ENCODE data around the gene HLA-E.
"Not testable (repeated sequence)": the region's sequence is repeated elsewhere in the genome, so short reads cannot be mapped to it uniquely, and the experiment has no call there.

Gene HLA-E

DNA sequence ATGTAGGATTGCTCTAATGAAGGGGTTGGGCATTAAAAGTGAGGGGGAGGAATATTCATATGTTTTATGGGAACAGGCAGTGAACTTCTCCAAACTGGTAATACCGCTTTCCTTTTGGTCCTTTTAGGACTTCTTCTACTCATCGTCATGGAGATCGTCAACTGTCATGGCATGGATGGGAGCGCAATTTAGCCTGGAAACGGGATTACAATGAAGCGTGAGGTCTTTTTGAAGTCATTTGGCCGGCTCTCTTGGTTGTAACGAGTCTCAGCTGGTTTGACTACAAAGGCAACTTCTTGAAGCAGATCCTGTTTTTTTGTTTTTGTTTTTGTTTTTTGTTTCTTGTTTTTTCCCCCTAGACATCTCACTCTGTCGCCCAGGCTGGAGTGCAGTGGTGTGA, 1.4 kb upstream of the HLA-E start:
- TF ChIP-seq, protein P1, sequence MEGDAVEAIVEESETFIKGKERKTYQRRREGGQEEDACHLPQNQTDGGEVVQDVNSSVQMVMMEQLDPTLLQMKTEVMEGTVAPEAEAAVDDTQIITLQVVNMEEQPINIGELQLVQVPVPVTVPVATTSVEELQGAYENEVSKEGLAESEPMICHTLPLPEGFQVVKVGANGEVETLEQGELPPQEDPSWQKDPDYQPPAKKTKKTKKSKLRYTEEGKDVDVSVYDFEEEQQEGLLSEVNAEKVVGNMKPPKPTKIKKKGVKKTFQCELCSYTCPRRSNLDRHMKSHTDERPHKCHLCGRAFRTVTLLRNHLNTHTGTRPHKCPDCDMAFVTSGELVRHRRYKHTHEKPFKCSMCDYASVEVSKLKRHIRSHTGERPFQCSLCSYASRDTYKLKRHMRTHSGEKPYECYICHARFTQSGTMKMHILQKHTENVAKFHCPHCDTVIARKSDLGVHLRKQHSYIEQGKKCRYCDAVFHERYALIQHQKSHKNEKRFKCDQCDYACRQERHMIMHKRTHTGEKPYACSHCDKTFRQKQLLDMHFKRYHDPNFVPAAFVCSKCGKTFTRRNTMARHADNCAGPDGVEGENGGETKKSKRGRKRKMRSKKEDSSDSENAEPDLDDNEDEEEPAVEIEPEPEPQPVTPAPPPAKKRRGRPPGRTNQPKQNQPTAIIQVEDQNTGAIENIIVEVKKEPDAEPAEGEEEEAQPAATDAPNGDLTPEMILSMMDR (IDR thresholded peaks at IDR 0.05; ENCODE audit: insufficient read depth, low read length, poor library complexity, severe bottlenecking), result no peak
- no peak for TF ChIP-seq EZH2phosphoT487 (conservative IDR thresholded peaks at IDR 0.05; ENCODE audit: low read length)
- no peak overlapping the region for H3K4me3 ChIP-seq (ENCODE audit: insufficient read depth, low read length, poor library complexity, severe bottlenecking)

DNA sequence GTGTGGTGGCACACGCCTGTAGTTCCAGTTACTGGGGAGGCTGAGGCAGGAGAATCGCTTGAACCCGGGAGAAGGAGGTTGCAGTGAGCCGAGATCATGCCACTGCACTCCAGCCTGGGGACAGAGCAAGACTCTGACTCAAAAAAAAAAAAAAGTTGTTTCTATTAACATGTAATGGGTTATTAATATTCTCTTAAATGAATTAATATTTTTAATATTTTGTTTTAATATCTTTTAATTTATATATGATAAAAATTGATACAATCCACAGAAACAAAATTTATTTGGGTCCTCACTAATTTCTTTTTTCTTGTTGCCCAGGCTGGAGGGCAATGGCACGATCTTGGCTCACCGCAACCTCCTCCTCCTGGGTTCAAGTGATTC, 620 bp upstream of the HLA-E start:
- H3K27me3 ChIP-seq (ENCODE audit: low read length); H4K20me1 ChIP-seq (ENCODE audit: low read depth, low read length); H3K27ac ChIP-seq (ENCODE audit: low read depth, low read length); H3K9me2 ChIP-seq (replicated peaks; ENCODE audit: insufficient read depth, low read length); H3F3A ChIP-seq (ENCODE audit: insufficient read depth); H3K9me3 ChIP-seq (ENCODE audit: insufficient read depth, low read length): not testable (repeated sequence)
- H3K79me2 ChIP-seq (ENCODE audit: insufficient read depth, low read length), result peaks cover 17% of the 10 kb centered on the region
- peak overlapping the region; percentile 86 for H3K4me3 ChIP-seq (ENCODE audit: insufficient read depth, low read length, poor library complexity, severe bottlenecking)
- H2AFZ ChIP-seq (ENCODE audit: low read depth, low read length, severe bottlenecking), result peak overlapping the region; percentile 96
- H3K9ac ChIP-seq (ENCODE audit: low read length), result peak overlapping the region; percentile 81
- H3K36me3 ChIP-seq (ENCODE audit: low read length), result peaks cover 13% of the 10 kb centered on the region
- peak overlapping the region; percentile 64 for H3K4me2 ChIP-seq (ENCODE audit: low read depth, low read length, poor library complexity, severe bottlenecking)

More for the DNA sequence above, 1.4 kb upstream of the HLA-E start:
- H3K9me2 ChIP-seq (replicated peaks; ENCODE audit: insufficient read depth, low read length), result no peaks in the 10 kb centered on the region
- H3K36me3 ChIP-seq (ENCODE audit: low read length), result peaks cover 13% of the 10 kb centered on the region
- H3K79me2 ChIP-seq (ENCODE audit: insufficient read depth, low read length), result peaks cover 17% of the 10 kb centered on the region
- no peak overlapping the region for H3K9ac ChIP-seq (ENCODE audit: low read length)
- no peak overlapping the region for H2AFZ ChIP-seq (ENCODE audit: low read depth, low read length, severe bottlenecking)
- H3F3A ChIP-seq (ENCODE audit: insufficient read depth), result 0 out of 2 replicates have a peak, but pooled peaks cover 7% of the 10 kb centered on the region
- no peak overlapping the region for H3K27ac ChIP-seq (ENCODE audit: low read depth, low read length)
- peaks cover 7% of the 10 kb centered on the region; the same call in 1 of the 2 replicates for H4K20me1 ChIP-seq (ENCODE audit: low read depth, low read length)
- no peak overlapping the region for H3K4me2 ChIP-seq (ENCODE audit: low read depth, low read length, poor library complexity, severe bottlenecking)
- no peaks in the 10 kb centered on the region for H3K27me3 ChIP-seq (ENCODE audit: low read length)
- no peaks in the 10 kb centered on the region for H3K9me3 ChIP-seq (ENCODE audit: insufficient read depth, low read length)

DNA sequence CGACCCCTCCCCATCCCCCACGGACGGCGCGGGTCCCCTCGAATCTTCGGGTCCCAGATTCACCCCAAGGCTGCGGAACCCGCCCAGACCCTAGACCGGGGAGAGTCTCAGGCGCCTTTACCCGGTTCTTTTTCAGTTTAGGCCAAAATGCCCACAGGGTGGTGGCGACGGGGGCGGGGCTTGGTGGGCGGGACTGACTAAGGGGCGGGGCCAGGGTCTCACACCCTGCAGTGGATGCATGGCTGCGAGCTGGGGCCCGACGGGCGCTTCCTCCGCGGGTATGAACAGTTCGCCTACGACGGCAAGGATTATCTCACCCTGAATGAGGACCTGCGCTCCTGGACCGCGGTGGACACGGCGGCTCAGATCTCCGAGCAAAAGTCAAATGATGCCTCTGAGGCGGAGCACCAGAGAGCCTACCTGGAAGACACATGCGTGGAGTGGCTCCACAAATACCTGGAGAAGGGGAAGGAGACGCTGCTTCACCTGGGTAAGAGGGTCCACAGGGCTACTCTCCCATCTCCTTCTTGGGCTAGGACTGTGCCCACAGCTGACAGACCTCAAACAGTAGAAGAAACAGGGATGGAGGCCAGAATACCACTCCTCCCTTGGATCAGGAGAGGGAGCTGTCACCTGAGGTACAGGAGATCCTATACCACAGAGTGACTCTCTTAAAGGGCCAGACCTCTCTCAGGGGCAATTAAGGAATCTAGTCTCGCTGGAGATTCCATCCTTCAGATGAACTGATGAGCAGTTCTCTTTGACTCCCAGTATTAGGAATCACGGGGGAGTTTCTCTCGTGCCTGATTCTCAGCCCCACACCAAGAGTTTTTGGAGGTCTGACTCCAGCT, 942 bp downstream of the HLA-E start:
- peaks cover 13% of the 10 kb centered on the region for H3K36me3 ChIP-seq (ENCODE audit: low read length)
- peak overlapping the region; percentile 57 for H3K27ac ChIP-seq (ENCODE audit: low read depth, low read length)
- peaks cover 7% of the 10 kb centered on the region; the same call in 1 of the 2 replicates for H4K20me1 ChIP-seq (ENCODE audit: low read depth, low read length)
- H3K79me2 ChIP-seq (ENCODE audit: insufficient read depth, low read length), result peaks cover 17% of the 10 kb centered on the region
- H3K27me3 ChIP-seq (ENCODE audit: low read length), result no peaks in the 10 kb centered on the region
- peaks cover 20% of the 10 kb centered on the region for H3F3A ChIP-seq (ENCODE audit: insufficient read depth)
- H3K4me2 ChIP-seq (ENCODE audit: low read depth, low read length, poor library complexity, severe bottlenecking), result peak overlapping the region; percentile 64
- H3K9me2 ChIP-seq (replicated peaks; ENCODE audit: insufficient read depth, low read length), result no peaks in the 10 kb centered on the region
- peak overlapping the region; percentile 81 for H3K9ac ChIP-seq (ENCODE audit: low read length)
- H3K9me3 ChIP-seq (ENCODE audit: insufficient read depth, low read length), result no peaks in the 10 kb centered on the region
- peak overlapping the region; percentile 86 for H3K4me3 ChIP-seq (ENCODE audit: insufficient read depth, low read length, poor library complexity, severe bottlenecking)
- TF ChIP-seq, protein P1 (IDR thresholded peaks at IDR 0.05; ENCODE audit: insufficient read depth, low read length, poor library complexity, severe bottlenecking), result no peak
- TF ChIP-seq EZH2phosphoT487 (conservative IDR thresholded peaks at IDR 0.05; ENCODE audit: low read length), result no peak
- H2AFZ ChIP-seq (ENCODE audit: low read depth, low read length, severe bottlenecking), result peak overlapping the region; percentile 96

DNA sequence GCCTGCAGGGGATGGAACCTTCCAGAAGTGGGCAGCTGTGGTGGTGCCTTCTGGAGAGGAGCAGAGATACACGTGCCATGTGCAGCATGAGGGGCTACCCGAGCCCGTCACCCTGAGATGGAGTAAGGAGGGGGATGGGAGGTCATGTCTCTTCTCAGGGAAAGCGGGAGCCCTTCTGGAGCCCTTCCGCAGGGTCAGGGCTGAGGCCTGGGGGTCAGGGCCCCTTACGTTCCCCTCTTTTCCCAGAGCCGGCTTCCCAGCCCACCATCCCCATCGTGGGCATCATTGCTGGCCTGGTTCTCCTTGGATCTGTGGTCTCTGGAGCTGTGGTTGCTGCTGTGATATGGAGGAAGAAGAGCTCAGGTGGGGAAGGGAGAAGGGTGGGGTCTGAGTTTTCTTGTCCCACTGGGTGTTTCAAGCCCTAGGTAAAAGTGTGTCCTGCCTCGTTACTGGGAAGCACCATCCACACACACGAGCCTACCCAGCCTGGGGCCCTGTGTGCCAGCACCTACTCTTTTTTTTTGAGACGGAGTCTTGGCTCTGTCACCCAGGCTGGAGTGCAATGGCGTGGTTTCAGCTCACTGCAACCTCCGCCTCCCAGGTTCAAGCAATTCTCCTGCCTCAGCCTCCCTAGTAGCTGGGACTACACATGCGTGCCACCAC, 2.1 kb downstream of the HLA-E start:
- H3K9me3 ChIP-seq (ENCODE audit: insufficient read depth, low read length); H3K9me2 ChIP-seq (replicated peaks; ENCODE audit: insufficient read depth, low read length); H4K20me1 ChIP-seq (ENCODE audit: low read depth, low read length); H2AFZ ChIP-seq (ENCODE audit: low read depth, low read length, severe bottlenecking); H3K9ac ChIP-seq (ENCODE audit: low read length); H3K4me2 ChIP-seq (ENCODE audit: low read depth, low read length, poor library complexity, severe bottlenecking); H3K27me3 ChIP-seq (ENCODE audit: low read length); H3K27ac ChIP-seq (ENCODE audit: low read depth, low read length); H3K4me3 ChIP-seq (ENCODE audit: insufficient read depth, low read length, poor library complexity, severe bottlenecking): not testable (repeated sequence)
- Histone ChIP-seq H3F3A (ENCODE audit: insufficient read depth) (peaks cover 24% of the 10 kb centered on the region), H3K36me3 (ENCODE audit: low read length) (peaks cover 13% of the 10 kb centered on the region), H3K79me2 (ENCODE audit: insufficient read depth, low read length) (peaks cover 17% of the 10 kb centered on the region)

Data from SU-DHL-6 (cell line).